Liver (tissue), 3 donors: ENCODE results near the gene CCDC12.

Experiments
- EGR1 ChIP-seq, 2 donors: IDR thresholded peaks; 2 replicates each; pipeline ENCODE4 v1.6.1; 2016 to 2018; ENCODE audit warnings: antibody characterized with exemption in 2 of 2, low read depth in 2 of 2
- HNF4G ChIP-seq: IDR thresholded peaks from 2 replicates; pipeline ENCODE4 v1.6.1; 2016; ENCODE audit warnings: antibody characterized with exemption
- SP1 ChIP-seq: IDR thresholded peaks from 2 replicates; pipeline ENCODE4 v1.6.1; 2018; ENCODE audit warnings: antibody characterized with exemption, mild to moderate bottlenecking
- TAF1 ChIP-seq: conservative IDR thresholded peaks from 2 replicates; pipeline ENCODE4 v1.6.1; 2016; ENCODE audit warnings: antibody characterized with exemption, mild to moderate bottlenecking
- YY1 ChIP-seq: IDR thresholded peaks from 2 replicates; pipeline ENCODE4 v1.6.1; 2016; ENCODE audit warnings: antibody characterized with exemption, mild to moderate bottlenecking
- TF ChIP-seq, protein P1 (sequence below): fragments of 150-350 bp; IDR thresholded peaks from 2 replicates; pipeline ENCODE4 v1.5.1; 2017; ENCODE audit warnings: improper control_type of control experiment, low read depth, low read length; ENCODE audit not compliant: missing input control
- TF ChIP-seq, protein P2 (sequence below): IDR thresholded peaks from 2 replicates; pipeline ENCODE4 v1.6.1; 2016; ENCODE audit warnings: antibody characterized with exemption
- TF ChIP-seq, protein P3 (sequence below): IDR thresholded peaks from 2 replicates; pipeline ENCODE4 v1.6.1; 2016; ENCODE audit warnings: antibody characterized with exemption
- TF ChIP-seq, protein P4 (sequence below): IDR thresholded peaks from 2 replicates; pipeline ENCODE4 v1.6.1; 2016; ENCODE audit warnings: antibody characterized with exemption, mild to moderate bottlenecking
- donor health status: healthy.
- donor health status: healthy.

DNA sequence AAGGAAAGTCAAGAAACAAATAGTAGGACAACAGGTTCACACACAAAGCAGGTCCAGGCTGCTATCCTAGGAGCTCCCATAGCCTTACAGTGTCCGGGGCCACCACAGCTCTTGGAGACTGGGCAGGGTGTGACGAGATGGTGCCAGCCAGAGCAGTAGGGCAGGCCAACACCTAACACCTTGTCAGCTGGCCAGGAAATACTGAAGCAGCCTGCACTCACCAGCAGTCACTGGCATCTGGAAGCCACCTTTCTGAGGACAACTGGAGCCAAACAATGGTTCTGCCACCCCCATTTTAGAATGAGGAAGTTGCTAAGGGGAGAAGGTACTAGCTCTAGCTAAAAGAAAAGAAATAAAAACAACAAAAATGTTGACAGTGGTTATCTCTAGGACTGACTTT, 47.2 kb downstream of the CCDC12 start:
- TF ChIP-seq TAF1 (no peak), YY1 (no peak), EGR1 (IDR thresholded peaks at IDR 0.05; ENCODE audit: low read depth in 2 of 2) (no peak), SP1 (no peak), HNF4G (no peak)
- TF ChIP-seq, protein P1, sequence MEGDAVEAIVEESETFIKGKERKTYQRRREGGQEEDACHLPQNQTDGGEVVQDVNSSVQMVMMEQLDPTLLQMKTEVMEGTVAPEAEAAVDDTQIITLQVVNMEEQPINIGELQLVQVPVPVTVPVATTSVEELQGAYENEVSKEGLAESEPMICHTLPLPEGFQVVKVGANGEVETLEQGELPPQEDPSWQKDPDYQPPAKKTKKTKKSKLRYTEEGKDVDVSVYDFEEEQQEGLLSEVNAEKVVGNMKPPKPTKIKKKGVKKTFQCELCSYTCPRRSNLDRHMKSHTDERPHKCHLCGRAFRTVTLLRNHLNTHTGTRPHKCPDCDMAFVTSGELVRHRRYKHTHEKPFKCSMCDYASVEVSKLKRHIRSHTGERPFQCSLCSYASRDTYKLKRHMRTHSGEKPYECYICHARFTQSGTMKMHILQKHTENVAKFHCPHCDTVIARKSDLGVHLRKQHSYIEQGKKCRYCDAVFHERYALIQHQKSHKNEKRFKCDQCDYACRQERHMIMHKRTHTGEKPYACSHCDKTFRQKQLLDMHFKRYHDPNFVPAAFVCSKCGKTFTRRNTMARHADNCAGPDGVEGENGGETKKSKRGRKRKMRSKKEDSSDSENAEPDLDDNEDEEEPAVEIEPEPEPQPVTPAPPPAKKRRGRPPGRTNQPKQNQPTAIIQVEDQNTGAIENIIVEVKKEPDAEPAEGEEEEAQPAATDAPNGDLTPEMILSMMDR: no peak
- TF ChIP-seq, protein P2, sequence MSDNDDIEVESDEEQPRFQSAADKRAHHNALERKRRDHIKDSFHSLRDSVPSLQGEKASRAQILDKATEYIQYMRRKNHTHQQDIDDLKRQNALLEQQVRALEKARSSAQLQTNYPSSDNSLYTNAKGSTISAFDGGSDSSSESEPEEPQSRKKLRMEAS: no peak
- TF ChIP-seq, protein P3, sequence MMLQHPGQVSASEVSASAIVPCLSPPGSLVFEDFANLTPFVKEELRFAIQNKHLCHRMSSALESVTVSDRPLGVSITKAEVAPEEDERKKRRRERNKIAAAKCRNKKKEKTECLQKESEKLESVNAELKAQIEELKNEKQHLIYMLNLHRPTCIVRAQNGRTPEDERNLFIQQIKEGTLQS: no peak
- TF ChIP-seq, protein P4, sequence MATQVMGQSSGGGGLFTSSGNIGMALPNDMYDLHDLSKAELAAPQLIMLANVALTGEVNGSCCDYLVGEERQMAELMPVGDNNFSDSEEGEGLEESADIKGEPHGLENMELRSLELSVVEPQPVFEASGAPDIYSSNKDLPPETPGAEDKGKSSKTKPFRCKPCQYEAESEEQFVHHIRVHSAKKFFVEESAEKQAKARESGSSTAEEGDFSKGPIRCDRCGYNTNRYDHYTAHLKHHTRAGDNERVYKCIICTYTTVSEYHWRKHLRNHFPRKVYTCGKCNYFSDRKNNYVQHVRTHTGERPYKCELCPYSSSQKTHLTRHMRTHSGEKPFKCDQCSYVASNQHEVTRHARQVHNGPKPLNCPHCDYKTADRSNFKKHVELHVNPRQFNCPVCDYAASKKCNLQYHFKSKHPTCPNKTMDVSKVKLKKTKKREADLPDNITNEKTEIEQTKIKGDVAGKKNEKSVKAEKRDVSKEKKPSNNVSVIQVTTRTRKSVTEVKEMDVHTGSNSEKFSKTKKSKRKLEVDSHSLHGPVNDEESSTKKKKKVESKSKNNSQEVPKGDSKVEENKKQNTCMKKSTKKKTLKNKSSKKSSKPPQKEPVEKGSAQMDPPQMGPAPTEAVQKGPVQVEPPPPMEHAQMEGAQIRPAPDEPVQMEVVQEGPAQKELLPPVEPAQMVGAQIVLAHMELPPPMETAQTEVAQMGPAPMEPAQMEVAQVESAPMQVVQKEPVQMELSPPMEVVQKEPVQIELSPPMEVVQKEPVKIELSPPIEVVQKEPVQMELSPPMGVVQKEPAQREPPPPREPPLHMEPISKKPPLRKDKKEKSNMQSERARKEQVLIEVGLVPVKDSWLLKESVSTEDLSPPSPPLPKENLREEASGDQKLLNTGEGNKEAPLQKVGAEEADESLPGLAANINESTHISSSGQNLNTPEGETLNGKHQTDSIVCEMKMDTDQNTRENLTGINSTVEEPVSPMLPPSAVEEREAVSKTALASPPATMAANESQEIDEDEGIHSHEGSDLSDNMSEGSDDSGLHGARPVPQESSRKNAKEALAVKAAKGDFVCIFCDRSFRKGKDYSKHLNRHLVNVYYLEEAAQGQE: no peak
